SH-SY5Y (cell line): Measurements from ENCODE around the gene MROH7.

ENCODE experiments used
- GATA2 ChIP-seq: IDR thresholded peaks from 2 replicates; pipeline ENCODE4 v1.6.1; 2011; ENCODE audit warnings: mild to moderate bottlenecking, low read depth, low read length
- GATA3 ChIP-seq: IDR thresholded peaks from 2 replicates; pipeline ENCODE4 v1.6.1; 2011; ENCODE audit warnings: low read depth, mild to moderate bottlenecking, low read length, moderate library complexity

- TF ChIP-seq GATA2 = no peak
- no peak for TF ChIP-seq GATA3
These were observed 54.2 kb downstream of the MROH7 start for GRCh38 chr1:54695764-54696163.
